NK-92 treated with Interleukin-12 subunit alpha and Interleukin-12 subunit beta, amount 100 ng/mL, for 24 hours (cell line): Measurements from ENCODE around the gene ZDHHC14.
A peak's percentile ranks its signal among the peaks of the same experiment; 100 is the strongest.

Experiments used
- DNase-seq: peaks from one replicate; lab custom pipeline; 2025; lab: John Stamatoyannopoulos, UW

Gene ZDHHC14

GRCh38 chr6:157534134-157534871 lies 153.3 kb downstream of the ZDHHC14 start:
- DNase-seq, result no peak

DNA sequence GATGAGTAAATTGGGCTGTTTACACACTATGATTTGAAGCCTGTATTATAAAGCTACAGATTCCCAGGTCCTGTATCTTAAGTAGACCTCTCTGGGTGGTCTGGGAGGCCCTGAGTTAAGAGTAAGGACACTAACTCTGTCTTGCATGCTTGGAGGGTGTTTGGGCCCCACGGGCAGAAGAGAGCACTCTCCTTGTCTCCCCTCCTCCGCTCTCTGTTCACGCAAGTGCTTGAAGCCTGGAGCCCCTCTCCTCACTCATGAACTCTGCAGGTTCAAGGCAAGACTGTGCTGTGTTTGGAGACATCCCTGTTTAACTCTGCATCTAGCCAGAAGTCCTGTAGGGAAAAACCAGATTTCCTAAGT lies 154.0 kb downstream of the ZDHHC14 start:
- DNase-seq, result no peak

DNA sequence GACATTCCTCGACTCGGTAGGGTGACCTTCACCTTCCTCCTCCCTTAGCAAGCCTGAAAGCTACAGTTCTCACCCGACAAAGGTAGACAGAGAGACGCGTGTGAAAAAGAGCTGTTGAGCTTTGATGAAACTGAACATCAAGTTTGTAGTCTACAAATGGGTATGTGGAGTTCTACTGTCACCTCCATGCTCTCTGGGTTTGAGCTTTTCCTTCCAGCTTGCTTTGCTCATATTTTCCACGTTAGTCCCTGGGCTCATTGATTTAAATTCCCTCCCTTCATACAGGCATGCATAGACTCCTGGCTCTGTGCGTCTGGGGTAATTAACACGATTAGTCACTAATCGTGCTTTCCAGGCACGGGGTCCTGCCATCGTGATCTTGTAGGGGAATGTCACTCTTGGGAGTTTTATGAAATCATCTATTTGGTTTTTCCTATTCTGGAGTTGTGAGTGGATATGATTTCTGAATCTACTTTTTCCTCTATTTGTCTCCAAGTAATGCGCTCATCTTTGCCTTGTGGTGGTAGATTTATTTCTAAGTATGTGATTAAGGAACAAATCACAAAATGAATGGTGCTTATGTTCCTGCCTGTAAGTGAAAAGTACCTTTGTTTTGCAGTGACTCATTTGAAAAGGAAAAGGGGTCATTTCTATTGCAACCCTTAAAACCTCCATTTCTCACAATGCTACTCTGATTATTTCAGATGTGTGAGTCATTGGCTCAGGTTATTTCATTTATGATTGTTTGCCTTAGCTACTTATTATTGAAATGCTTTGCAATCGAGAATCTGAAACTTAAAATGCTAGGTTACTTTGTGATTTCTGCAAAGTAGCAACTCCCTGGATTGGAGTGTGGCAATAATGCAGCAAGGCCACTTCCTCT lies 154.6 kb downstream of the ZDHHC14 start:
- DNase-seq, result peak; percentile 49

DNA sequence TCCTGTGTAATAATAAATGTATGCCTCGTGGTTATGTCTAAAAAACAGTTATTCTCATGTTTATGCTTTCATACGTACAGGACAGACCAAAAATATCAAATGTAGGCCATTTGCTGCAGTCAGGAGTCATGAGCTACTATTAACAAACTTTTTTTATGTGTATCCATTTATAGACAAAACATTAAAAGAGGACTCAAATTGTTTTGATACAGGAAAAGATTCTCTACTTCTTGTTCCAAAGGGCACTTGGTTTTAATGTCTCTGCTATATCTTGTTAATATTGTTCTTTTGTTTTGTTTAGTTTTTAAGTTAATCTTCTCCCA lies 155.2 kb downstream of the ZDHHC14 start:
- DNase-seq, result no peak

DNA sequence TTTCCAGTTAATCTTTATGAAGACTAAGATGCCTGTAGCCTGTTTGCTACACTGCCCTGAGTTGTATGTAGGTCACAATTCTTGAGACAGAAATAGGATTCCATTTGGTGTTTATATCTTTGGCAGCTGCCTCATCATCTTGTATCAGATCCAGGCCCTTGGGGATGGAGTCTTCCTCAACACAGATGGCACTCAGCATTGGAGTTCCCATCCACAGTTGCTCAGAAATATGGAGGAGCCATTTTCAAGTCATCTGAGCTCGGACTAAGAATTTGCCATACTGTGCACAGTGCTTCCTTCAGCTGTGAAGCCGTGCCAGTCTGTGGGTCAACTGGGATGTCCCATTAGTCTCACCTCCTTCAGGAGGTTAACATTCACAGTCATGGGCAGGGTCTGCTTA lies 156.6 kb downstream of the ZDHHC14 start:
- no peak for DNase-seq

- no peak for DNase-seq
These were observed 157.2 kb downstream of the ZDHHC14 start for GRCh38 chr6:157538168-157538567.

GRCh38 chr6:157538698-157539097 lies 157.7 kb downstream of the ZDHHC14 start:
- DNase-seq, result no peak

DNA sequence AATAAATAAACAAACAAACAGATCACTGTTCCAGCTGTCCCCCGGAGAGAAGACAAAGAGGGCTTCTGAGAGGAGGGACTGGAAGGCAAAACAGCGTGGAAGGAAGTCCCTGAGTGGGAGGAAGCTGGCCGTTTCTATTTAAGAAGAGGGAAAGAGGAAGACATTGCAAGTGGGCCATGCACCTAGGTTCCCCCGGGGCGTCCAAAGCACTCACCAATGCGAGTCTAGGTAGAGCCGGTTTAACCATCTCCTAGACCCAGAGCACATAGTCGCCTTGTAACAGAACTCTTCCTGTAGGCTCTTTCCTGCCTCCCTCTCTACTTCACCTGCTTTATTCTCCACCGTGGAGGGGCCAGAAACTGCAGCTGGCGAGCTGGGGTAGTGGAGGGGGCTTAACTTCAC lies 158.4 kb downstream of the ZDHHC14 start:
- DNase-seq, result no peak

- no peak for DNase-seq
These were observed 159.1 kb downstream of the ZDHHC14 start for GRCh38 chr6:157539900-157540752.

DNA sequence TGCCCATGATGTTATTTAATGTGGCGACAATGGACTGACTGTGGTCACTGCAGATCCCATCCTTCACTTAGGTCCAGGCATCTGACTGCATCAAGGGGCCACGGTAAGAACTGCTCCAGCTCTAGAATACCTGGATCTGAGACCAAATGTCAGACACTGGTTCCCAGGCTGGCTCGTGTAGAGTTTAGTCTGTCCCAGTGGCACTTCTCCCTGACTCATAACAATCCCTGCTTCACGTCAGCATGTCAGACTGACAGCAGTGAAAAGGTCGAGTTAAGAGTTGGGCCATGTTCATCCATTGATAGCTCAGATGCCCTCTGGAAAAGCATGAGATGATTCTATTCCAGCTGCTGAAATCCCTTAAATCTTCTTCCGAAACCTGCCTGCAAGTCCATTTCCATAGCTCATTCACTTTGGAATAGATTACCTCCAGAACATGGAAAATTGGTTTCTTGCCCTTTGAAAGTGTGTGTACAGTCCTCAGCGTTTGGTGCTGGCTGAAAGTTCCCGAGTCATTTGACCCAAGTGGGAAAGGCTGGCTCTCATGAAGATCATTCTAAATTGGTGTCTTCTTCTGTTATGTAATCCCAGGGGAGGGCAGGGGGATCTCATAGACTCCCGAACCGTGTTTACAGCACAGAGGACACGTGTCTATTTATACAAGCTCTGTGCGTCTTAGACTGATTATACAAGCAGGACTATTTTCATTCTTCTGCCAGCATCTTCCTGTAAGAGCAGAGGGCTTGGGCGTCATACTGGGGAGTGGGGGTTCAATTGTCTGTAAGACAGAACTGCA lies 160.8 kb downstream of the ZDHHC14 start:
- no peak for DNase-seq

DNA sequence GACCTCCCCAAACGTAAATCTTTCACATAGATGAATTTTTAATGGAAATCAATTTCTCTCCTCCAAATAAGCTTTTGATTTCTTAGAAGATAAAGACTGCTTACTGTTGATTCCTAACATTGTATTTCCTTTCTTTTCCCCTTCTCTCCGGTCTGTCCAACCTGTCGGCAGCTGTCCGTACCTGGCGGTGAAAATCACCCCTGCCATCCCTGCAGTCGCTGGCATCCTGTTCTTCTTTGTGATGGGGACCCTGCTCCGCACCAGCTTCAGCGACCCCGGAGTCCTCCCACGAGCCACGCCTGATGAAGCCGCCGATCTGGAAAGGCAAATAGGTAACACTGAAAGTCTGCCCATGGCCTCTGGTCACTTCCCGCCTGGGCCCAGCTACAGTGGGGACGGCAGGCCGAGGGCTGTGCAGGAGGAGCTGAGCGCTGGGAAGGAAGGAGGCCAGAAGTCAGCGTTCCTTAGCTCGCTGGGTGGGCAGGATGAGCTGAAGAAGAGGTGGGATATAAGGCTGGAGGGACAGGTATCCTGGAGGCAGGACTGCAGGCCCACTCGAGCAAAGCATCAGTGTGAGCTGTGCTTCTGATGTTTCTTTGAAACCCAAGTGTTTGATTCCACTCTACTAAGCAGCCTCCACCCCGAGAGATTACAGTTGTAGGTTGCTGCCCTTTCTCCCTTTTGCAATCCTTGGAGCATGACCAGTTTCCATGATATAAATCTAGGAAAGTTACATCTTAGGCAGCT lies 161.6 kb downstream of the ZDHHC14 start:
- no peak for DNase-seq

DNA sequence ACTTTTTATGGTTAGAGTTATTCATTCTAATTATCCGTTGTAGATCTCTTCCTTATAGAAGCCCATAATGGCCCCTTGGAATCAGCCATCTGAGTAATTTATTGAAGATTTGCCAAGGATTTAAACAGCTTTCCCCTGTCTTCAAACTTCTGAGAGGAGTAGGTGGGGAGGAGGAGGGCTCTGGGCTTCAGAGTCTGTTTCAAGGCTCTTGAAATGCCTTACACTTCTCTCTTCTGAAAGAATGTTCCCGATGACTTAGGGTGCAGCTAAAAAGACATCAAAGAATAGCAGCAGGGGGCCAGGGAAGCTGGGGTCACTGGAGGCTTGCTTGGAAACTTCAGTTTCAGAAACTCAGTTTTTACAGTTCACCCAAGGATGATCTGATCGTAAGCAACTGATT lies 165.3 kb downstream of the ZDHHC14 start:
- no peak for DNase-seq

DNA sequence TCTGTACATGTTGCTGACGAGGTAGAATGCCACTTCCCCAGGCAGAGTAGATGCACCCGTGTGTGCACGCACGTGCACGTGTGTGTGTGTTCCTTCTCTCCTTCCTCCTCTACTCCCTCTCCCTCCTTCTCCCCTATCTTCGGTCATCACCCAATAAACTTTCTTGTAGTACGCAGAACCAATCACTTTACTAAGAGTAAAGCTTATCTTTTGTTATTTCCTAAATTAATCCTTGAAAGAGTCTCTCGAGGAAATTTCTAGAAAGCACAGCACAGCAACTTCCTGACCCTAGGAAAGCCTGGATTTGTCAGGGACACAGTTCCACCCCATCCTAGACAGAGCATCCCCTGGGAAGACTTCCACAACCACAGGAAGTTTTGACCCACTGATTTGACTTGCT lies 166.1 kb downstream of the ZDHHC14 start:
- DNase-seq, result no peak

GRCh38 chr6:157548635-157549467 lies 167.9 kb downstream of the ZDHHC14 start:
- DNase-seq, result no peak

GRCh38 chr6:157549468-157549745 lies 168.4 kb downstream of the ZDHHC14 start:
- DNase-seq, result no peak

- no peak for DNase-seq
These were observed 169.4 kb downstream of the ZDHHC14 start for GRCh38 chr6:157550114-157550989.

DNA sequence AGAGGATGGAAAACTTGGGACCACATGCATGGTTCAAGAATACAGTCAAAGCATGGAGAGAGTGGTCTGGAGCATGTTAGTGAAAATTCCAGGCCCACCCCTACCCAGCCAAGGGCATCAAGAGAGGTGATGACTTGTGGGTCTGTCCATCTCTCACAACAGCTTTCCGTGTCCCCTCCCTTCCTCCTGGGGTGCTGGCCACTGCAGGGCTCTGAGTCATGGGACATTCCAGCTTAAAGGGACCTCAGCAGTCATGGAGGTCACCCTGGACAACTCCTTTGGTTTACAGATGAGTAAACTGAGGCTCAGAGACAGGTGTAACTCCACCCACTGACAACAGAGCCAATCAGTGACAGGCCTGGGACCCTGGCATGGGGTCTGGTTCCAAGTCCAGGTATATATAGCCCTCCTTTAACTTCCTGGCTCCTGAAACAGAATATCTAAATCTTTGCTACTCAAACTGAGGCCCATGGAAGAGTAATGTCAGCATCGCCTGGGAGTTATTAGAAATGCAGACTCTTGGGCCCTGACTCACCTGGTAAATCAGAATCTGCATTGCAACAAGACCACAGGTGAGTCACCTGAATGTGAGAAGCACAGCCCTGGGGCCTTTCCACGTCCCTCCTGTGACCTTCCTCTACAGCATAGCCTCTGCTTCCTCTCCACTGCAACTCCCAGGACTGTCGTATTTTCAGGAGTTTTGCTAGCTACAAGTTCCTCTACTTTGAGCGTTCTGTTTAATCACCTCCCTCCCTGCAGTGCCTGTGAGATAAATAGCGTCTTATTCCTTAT lies 170.2 kb downstream of the ZDHHC14 start:
- no peak for DNase-seq

DNA sequence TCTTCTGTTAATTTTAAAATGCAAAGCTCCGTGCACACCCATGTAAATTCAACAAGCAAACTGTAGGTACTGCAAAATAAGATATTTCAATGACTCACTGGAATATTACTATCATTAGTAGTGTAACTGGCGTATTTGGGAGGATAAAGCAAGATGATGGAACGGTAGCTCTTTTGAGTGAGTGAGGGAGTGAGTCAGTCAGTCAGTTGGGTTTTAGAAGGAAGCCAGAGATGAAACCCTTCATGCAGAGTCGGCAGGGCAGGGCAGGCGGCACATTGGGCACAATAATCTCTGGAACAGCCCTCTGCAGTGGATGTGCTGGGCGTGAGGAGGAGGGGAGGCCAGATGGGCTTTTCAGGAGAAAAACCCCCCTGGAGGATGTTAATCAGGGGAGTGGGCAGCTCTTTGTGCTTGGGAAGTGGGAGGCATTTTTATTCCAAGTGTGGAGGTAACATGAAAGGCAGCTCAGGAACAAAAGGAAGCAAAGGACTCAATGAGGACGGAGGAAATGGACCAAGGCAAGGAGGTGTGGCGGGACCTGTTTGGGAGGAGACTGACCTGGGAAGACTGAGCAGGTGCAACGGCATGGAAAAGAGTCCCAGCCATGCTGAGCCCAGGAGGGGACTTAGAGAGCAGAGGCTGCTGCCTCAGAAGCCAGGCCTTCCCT lies 171.2 kb downstream of the ZDHHC14 start:
- no peak for DNase-seq
